Neural crest cell (in vitro differentiated cells): ENCODE measurements around the gene LRR1. TPM values are rescaled to one million over a fixed set of nuclear protein-coding genes. Genes with fewer than 3 reads are reported as not detected.
"Not testable (repeated sequence)": the region's sequence is repeated elsewhere in the genome, so short reads cannot be mapped to it uniquely, and the experiment has no call there.

Experiments used
- DNase-seq: peaks from one replicate; pipeline ENCODE4 v3.0.0; 2021; ENCODE audit warnings: low read depth, mixed read lengths, low spot score
- H3K27ac Mint-ChIP-seq: one replicate; pipeline ENCODE4 v1.8.0; 2021; ENCODE audit warnings: mild to moderate bottlenecking, mixed read lengths; ENCODE audit not compliant: unreplicated experiment
- H3K27me3 Mint-ChIP-seq: 2 replicates; pipeline ENCODE4 v1.8.0; 2021; ENCODE audit warnings: low read depth, mild to moderate bottlenecking, mixed read lengths
- H3K36me3 Mint-ChIP-seq: 2 replicates; pipeline ENCODE4 v1.8.0; 2021; ENCODE audit warnings: low read depth, mild to moderate bottlenecking, mixed read lengths
- H3K4me1 Mint-ChIP-seq: 2 replicates; pipeline ENCODE4 v1.8.0; 2021; ENCODE audit warnings: mixed read lengths
- H3K4me3 Mint-ChIP-seq: one replicate; pipeline ENCODE4 v1.8.0; 2021; ENCODE audit warnings: mild to moderate bottlenecking, mixed read lengths
- H3K9me3 Mint-ChIP-seq: 2 replicates; pipeline ENCODE4 v1.8.0; 2021; ENCODE audit warnings: mixed read lengths
- CTCF ChIP-seq: fragments of 200-600 bp; sonication (generic); conservative IDR thresholded peaks from 2 replicates; pipeline ENCODE4 v1.5.0; 2021; ENCODE audit warnings: antibody characterized with exemption, mild to moderate bottlenecking
- total RNA-seq: library from RNA; stranded (reverse); gene quantifications from 2 replicates; pipeline ENCODE4 v1.2.1, GENCODE V29; 2021

Gene LRR1
- total RNA-seq, 1 donor from 2014 or later, result 42.9 TPM

GRCh38 chr14:49617852-49618519 lies 19.2 kb downstream of the LRR1 start:
- Mint-ChIP-seq H3K36me3 (peaks cover 13% of the 10 kb centered on the region), H3K27ac (no peak overlapping the region), H3K4me1 (peaks cover 32% of the 10 kb centered on the region), H3K27me3 (no peaks in the 10 kb centered on the region), H3K9me3 (no peaks in the 10 kb centered on the region), H3K4me3 (peak overlapping the region; percentile 100)
- TF ChIP-seq CTCF, result no peak
- DNase-seq, result no peak

- not testable (repeated sequence) for H3K9me3 Mint-ChIP-seq, H3K27me3 Mint-ChIP-seq, DNase-seq
- Mint-ChIP-seq H3K4me3 (peak overlapping the region; percentile 100), H3K36me3 (peaks cover 13% of the 10 kb centered on the region), H3K4me1 (peaks cover 37% of the 10 kb centered on the region), H3K27ac (peak overlapping the region; percentile 98)
Observed at GRCh38 chr14:49619273-49619672, 20.5 kb downstream of the LRR1 start.

- H3K9me3 Mint-ChIP-seq, result no peaks in the 10 kb centered on the region
- peaks cover 13% of the 10 kb centered on the region for H3K36me3 Mint-ChIP-seq
- no peaks in the 10 kb centered on the region for H3K27me3 Mint-ChIP-seq
- H3K4me3 Mint-ChIP-seq, result peak overlapping the region; percentile 100
- peaks cover 37% of the 10 kb centered on the region for H3K4me1 Mint-ChIP-seq
- no peak for DNase-seq
- no peak for TF ChIP-seq CTCF
- H3K27ac Mint-ChIP-seq, result peak overlapping the region; percentile 98
Observed at GRCh38 chr14:49619730-49620129, 21.0 kb downstream of the LRR1 start.

GRCh38 chr14:49620182-49621113 lies 21.7 kb downstream of the LRR1 start, which contains the start of the genes MGAT2 and RPL36AL:
MGAT2 (plus strand) TSS chr14:49620799; CDS start chr14:49621269, 470 bp downstream.
RPL36AL (minus strand) TSS chr14:49620626; CDS start chr14:49619104, 1,522 bp downstream.
- peak; percentile 51 for TF ChIP-seq CTCF
- Mint-ChIP-seq H3K9me3 (no peaks in the 10 kb centered on the region), H3K27ac (peak within 1 kb of the TSS; percentile 98), H3K36me3 (peaks cover 13% of the 10 kb centered on the region), H3K27me3 (no peaks in the 10 kb centered on the region), H3K4me3 (peak within 1 kb of the TSS; percentile 100), H3K4me1 (peaks cover 37% of the 10 kb centered on the region)
- DNase-seq, result peak; percentile 95

GRCh38 chr14:49621114-49621881 lies 22.6 kb downstream of the LRR1 start:
- no peak for TF ChIP-seq CTCF
- Mint-ChIP-seq H3K4me1 (peaks cover 37% of the 10 kb centered on the region), H3K9me3 (no peaks in the 10 kb centered on the region), H3K36me3 (peaks cover 15% of the 10 kb centered on the region), H3K27ac (peak overlapping the region; percentile 87), H3K27me3 (no peaks in the 10 kb centered on the region), H3K4me3 (peak overlapping the region; percentile 100)
- DNase-seq, result peak; percentile 49
